ENCODE measurements around the gene RTKN2. TPM values are rescaled to one million over a fixed set of nuclear protein-coding genes. Genes with fewer than 3 reads are reported as not detected.

RTKN2 gene
- total RNA-seq, 1 donor from 2014 or later, result 0.09 TPM

GRCh38 chr10:62159351-62159750, 109.3 kb downstream of the RTKN2 start:
- H3K4me1 Mint-ChIP-seq, result peaks cover 14% of the 10 kb centered on the region
- CTCF ChIA-PET, result interaction anchor here (1.0 kb wide), 1 partner anchor 408 kb away, joined by 3 read pairs; no protein-coding TSS in a partner anchor
- ATAC-seq (ENCODE audit: low read depth), result no peak

GRCh38 chr10:62157601-62158000, 111.0 kb downstream of the RTKN2 start:
- H3K4me1 Mint-ChIP-seq, result peaks cover 14% of the 10 kb centered on the region
- no peaks in the 10 kb centered on the region for H3K27me3 Mint-ChIP-seq
- POLR2A ChIA-PET, result no interaction called here
- no peak overlapping the region for H3K27ac Mint-ChIP-seq
- no peak for DNase-seq
- no peaks in the 10 kb centered on the region for H3K36me3 Mint-ChIP-seq (ENCODE audit: low read depth)
- no peak for ATAC-seq (ENCODE audit: low read depth)
- intact Hi-C loops (cut with micrococcal nuclease), result no loop called here
- TF ChIP-seq CTCF (IDR thresholded peaks at IDR 0.05), result no peak
- H3K4me3 Mint-ChIP-seq, result no peak overlapping the region
- CTCF ChIA-PET, result no interaction called here
- H3K9me3 Mint-ChIP-seq, result no peaks in the 10 kb centered on the region

More at GRCh38 chr10:62159351-62159750, 109.3 kb downstream of the RTKN2 start:
- POLR2A ChIA-PET, result no interaction called here
- no peak for DNase-seq
- no peaks in the 10 kb centered on the region for H3K9me3 Mint-ChIP-seq
- H3K27ac Mint-ChIP-seq, result no peak overlapping the region
- no peaks in the 10 kb centered on the region for H3K36me3 Mint-ChIP-seq (ENCODE audit: low read depth)
- H3K27me3 Mint-ChIP-seq, result no peaks in the 10 kb centered on the region
- no peak overlapping the region for H3K4me3 Mint-ChIP-seq
- intact Hi-C loops (cut with micrococcal nuclease), result no loop called here
- TF ChIP-seq CTCF (IDR thresholded peaks at IDR 0.05), result no peak

DNA sequence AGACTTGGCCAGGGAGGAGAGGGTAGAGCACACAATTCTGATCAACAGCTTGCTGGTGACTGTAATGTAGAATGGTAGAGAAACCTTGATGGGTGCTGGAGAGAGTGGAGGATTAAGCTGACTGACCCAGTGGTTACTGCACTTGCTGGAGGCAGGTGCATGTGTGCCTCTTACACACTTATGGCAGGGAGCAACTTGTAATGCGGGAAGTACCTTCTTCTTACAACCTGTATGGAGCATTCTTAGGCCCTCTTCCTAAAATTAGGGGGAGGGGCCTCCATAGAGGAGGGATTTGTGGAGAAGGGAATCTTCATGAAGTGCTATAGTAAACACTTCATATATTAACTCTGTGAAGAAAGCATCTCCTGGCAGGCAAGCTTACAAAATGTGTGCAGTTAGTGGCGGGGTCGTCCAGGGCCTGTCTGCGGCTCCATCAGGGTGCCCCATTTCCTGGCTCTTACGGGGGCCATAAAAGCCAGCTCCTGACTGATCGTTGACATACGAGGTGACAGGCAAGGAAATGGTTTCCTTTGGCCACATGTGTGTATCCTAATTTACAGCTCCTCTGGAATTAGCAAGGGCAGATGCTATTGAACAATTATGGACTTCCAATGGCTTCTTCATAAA, 113.5 kb downstream of the RTKN2 start:
- ATAC-seq (ENCODE audit: low read depth) (no peak), DNase-seq (no peak)
- Mint-ChIP-seq H3K36me3 (ENCODE audit: low read depth) (no peaks in the 10 kb centered on the region), H3K27ac (no peak overlapping the region), H3K9me3 (peaks cover 2% of the 10 kb centered on the region), H3K27me3 (no peaks in the 10 kb centered on the region), H3K4me3 (no peak overlapping the region), H3K4me1 (peaks cover 14% of the 10 kb centered on the region)
- intact Hi-C loops (cut with micrococcal nuclease), result no loop called here
- POLR2A ChIA-PET, result interaction anchor here (0.7 kb wide), 1 partner anchor 90 kb away, joined by 3 read pairs; no protein-coding TSS in a partner anchor
- CTCF ChIA-PET, result interaction anchor here (0.6 kb wide), 1 partner anchor 128 kb away, joined by 3 read pairs; no protein-coding TSS in a partner anchor
- no peak for TF ChIP-seq CTCF (IDR thresholded peaks at IDR 0.05)

DNA sequence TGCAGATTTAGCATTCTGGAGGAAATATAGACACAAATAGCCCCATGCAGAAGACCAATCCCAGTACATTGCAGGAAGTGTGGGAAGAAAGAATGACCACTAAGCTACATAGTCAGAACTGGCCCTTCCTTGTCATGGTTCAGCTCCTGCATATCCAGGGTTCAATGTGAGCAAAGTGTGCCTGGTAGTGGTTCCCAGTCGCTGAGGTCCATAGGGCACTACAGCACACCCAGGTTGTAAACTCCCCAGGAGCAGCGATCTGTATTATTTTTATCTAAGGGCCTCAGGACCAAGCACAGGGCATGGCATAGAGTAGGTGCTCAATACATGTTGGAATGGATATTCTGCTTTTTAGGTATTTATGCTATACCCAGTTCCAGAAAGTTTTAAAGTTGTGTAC, 114.4 kb downstream of the RTKN2 start:
- Mint-ChIP-seq H3K9me3 (peaks cover 2% of the 10 kb centered on the region), H3K4me1 (peaks cover 11% of the 10 kb centered on the region), H3K4me3 (no peak overlapping the region), H3K27me3 (no peaks in the 10 kb centered on the region), H3K36me3 (ENCODE audit: low read depth) (no peaks in the 10 kb centered on the region), H3K27ac (no peak overlapping the region)
- intact Hi-C loops (cut with micrococcal nuclease), result no loop called here
- ChIA-PET POLR2A (no interaction called here), CTCF (no interaction called here)
- no peak for TF ChIP-seq CTCF (IDR thresholded peaks at IDR 0.05)
- ATAC-seq (ENCODE audit: low read depth), result no peak
- DNase-seq, result no peak

GRCh38 chr10:62153191-62153590, 115.5 kb downstream of the RTKN2 start:
- Mint-ChIP-seq H3K27ac (no peak overlapping the region), H3K27me3 (no peaks in the 10 kb centered on the region), H3K4me1 (peaks cover 7% of the 10 kb centered on the region), H3K36me3 (ENCODE audit: low read depth) (no peaks in the 10 kb centered on the region), H3K4me3 (no peak overlapping the region), H3K9me3 (peaks cover 2% of the 10 kb centered on the region)
- ChIA-PET POLR2A (no interaction called here), CTCF (no interaction called here)
- intact Hi-C loops (cut with micrococcal nuclease), result no loop called here
- TF ChIP-seq CTCF (IDR thresholded peaks at IDR 0.05), result no peak
- DNase-seq (no peak), ATAC-seq (ENCODE audit: low read depth) (no peak)
